SHP77 treated with DMSO at 0.1 percent for 48 hours (cell line): Measurements from ENCODE around the gene CASKIN1.
"Not testable (repeated sequence)": the region's sequence is repeated elsewhere in the genome, so short reads cannot be mapped to it uniquely, and the experiment has no call there.

Source experiments
- DNase-seq: peaks from one replicate; lab custom pipeline; 2025; lab: John Stamatoyannopoulos, UW

The CASKIN1 gene, protein sequence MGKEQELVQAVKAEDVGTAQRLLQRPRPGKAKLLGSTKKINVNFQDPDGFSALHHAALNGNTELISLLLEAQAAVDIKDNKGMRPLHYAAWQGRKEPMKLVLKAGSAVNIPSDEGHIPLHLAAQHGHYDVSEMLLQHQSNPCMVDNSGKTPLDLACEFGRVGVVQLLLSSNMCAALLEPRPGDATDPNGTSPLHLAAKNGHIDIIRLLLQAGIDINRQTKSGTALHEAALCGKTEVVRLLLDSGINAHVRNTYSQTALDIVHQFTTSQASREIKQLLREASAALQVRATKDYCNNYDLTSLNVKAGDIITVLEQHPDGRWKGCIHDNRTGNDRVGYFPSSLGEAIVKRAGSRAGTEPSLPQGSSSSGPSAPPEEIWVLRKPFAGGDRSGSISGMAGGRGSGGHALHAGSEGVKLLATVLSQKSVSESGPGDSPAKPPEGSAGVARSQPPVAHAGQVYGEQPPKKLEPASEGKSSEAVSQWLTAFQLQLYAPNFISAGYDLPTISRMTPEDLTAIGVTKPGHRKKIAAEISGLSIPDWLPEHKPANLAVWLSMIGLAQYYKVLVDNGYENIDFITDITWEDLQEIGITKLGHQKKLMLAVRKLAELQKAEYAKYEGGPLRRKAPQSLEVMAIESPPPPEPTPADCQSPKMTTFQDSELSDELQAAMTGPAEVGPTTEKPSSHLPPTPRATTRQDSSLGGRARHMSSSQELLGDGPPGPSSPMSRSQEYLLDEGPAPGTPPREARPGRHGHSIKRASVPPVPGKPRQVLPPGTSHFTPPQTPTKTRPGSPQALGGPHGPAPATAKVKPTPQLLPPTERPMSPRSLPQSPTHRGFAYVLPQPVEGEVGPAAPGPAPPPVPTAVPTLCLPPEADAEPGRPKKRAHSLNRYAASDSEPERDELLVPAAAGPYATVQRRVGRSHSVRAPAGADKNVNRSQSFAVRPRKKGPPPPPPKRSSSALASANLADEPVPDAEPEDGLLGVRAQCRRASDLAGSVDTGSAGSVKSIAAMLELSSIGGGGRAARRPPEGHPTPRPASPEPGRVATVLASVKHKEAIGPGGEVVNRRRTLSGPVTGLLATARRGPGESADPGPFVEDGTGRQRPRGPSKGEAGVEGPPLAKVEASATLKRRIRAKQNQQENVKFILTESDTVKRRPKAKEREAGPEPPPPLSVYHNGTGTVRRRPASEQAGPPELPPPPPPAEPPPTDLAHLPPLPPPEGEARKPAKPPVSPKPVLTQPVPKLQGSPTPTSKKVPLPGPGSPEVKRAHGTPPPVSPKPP (N-terminal part only)

GRCh38 chr16:2196162-2196980 is at the start of gene CASKIN1:
Gene CASKIN1, minus strand, starts transcription at chr16:2196605. Its CDS starts 173 bp downstream, at chr16:2196432.
- no peak for DNase-seq

GRCh38 chr16:2244926-2245795 is 48.8 kb upstream of the CASKIN1 start:
- no peak for DNase-seq

DNA sequence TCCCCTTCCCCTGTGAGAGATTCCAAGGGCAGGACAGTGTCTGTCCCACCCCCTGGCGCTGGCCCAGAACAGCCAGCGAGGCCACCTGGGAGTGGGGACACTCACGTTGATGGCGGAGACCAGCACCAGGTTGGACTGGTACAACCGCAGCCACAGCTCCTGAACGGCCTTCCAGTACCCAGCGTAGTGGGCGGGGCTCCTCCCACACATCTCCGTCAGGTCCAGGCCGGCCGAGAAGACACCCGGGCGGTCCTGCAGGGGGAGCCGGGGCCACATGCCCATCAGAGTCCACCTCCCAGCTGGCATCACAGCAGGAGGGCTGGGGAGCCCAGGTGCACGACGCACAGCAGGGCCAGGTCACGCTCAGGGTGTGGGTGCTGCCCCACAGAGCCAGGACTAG is 47.9 kb upstream of the CASKIN1 start:
- no peak for DNase-seq

DNA sequence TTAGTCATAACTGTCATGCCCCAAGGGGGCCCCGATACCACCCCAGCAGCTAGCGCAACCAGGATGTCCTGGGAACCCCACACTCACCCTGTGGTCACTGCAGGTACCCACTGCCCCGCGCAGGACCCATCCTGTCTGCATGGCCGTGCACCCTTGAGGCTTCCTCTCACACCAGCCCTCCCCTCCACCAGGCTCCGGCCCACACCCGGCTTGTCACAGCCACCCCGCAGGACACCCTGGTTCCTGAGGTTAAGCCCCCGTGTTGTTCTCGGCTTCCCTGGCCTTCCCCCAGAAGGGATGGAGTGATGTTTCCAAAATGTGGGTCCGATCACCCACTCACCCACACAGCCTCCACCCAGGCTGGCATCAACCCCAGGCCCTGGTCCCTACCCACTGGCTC is 47.4 kb upstream of the CASKIN1 start:
- no peak for DNase-seq

DNA sequence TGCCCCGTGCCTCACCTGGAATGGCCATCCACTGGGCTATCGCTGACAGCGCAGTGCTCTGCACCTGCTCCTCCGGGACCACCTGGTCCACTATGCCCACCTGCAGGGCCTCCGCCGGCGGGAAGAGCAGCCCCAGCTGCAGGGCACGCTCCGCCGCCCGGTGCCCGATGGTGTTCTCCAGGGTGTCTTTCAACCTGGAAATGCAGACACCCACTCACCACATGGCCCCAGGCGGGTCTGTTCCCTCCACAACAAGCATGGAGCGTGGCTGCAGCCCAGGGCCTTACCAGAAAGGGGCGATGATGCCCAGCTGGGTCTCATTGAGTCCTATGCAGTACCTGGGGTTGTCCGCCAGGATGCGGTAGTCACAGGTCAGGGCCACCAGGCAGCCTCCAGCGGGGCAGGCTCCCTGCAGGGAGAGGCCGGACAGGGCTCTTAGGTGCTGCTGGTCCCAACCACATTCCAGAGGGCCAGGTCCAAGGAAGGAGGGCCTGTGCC is 46.7 kb upstream of the CASKIN1 start:
- no peak for DNase-seq

- DNase-seq: no peak
These were observed 46.2 kb upstream of the CASKIN1 start for GRCh38 chr16:2242598-2242997.

DNA sequence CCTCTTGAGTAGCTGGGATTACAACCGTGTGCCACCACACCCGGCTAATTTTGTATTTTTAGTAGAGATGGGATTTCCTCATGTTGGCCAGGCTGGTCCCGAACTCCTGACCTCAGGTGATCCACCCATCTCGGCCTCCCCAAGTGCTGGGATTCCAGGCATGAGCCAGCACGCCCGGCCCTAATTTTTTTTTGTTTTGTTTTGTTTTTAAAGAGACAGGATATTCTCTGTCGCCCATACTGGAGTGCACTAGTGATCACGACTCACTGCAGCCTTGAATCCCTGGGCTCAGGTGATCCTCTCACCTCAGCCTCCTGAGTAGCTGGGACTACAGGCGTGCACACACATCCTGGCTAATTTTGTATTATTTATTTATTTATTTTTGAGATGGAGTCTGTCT is 43.9 kb upstream of the CASKIN1 start:
- DNase-seq: not testable (repeated sequence)

DNA sequence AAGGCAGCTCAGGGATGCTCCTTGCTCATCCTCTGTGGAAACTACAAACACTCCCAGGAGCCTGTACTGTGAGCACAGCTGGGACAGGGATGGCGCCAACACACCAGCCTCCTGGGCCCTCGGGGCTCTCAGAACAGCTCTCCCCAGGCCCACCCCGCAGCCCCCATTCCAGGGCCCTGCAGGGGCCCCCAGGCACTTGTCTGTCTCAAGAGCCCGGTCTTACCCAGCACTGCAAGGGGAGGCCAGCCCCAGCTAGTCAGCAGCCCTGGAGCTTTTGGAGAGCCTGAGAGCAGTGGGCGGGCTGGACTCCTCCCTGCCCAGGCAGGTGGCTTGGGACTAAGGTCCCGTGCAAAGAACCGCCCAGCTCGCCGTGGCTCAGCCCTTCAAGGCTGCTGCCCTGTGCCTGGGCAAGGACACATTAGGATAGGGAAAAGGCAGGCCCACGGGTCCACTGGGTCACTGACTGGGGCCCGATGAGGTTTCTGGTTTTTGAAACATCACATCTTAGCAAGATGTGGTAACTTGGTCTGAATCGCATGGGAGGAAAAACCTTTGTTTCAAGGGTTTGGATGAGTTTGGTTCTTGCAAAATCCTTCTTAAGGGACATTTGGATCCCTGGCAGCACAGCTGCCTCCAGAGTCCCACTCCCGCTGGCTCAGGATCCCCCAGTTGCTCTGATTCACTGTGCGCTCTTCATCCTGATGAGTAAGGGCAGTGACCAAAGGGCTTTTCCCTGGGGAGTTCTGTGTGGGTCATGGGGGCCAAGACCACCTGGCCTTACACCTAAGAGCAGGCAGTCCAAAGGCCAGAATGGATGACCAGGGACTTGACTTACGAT is 42.7 kb upstream of the CASKIN1 start:
- no peak for DNase-seq

DNA sequence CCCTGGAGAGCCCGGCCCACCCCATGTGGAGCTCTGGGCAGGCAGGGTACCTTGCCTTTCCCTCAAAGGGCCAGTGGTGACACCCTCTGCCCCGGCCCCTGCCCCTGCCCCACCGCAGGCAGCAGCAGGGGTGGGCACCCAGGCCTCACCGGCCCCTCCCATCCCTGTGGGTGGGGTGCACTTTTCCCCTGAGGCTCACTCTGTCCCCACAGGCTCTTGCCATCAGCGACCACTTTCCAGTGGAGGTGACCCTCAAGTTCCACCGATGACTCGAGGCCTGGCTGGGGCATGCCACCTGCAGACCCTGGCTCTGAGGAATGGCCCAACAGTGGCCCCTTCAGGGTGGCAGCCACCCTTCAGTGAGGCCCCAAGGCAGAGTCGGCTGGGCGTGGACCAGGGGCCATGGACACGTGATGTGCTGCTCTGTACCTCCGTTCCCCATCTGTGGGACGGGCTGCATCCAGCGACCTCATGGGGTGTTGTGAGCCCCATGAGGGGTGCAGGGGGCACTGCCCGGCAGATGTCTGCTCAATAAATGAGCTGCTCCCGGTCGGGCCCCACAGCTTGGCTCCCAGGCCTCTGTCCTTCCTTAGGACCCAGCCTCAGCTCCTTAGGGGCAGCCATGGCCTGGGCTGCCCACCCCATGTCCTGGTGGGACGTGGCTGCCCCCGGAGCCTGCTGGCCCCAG is 41.9 kb upstream of the CASKIN1 start:
- no peak for DNase-seq

DNA sequence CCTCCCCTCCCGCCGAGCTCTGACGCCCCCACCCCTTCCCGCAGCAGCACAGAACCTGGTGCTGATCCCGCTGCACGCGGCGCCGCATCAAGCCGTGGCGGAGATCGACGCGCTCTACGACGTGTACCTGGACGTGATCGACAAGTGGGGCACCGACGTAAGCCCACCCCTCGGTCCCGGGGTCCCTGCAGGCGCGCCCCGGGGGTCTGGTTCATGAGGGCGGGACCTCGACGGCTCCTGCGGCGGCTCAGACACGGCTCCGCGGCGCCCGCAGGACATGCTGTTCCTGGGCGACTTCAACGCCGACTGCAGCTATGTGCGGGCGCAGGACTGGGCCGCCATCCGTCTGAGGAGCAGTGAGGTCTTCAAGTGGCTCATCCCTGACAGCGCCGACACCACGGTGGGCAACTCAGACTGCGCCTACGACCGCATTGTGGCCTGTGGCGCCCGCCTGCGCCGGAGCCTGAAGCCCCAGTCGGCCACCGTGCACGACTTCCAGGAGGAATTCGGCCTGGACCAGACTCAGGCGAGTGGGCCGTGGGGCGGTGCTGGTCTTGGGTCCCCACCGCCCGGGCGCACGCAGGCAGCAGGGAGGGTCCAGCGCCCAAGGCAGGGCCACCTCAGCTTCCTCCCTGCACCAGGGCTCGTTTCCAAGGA is 41.2 kb upstream of the CASKIN1 start:
- DNase-seq: no peak

DNA sequence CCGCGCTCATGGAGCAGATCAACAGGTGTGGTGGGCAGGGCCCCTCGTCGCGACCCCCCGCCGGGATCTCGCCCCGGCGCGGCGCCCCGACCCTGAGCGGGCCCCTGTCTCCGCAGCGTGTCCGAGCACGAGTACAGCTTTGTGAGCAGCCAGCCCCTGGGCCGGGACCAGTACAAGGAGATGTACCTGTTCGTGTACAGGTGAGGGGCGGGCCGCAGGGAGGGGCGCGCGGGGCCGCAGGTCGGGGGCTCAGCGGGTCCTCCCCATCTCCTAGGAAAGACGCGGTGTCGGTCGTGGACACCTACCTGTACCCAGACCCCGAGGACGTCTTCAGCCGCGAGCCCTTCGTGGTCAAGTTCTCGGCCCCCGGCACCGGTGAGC is 40.7 kb upstream of the CASKIN1 start:
- DNase-seq: no peak

DNA sequence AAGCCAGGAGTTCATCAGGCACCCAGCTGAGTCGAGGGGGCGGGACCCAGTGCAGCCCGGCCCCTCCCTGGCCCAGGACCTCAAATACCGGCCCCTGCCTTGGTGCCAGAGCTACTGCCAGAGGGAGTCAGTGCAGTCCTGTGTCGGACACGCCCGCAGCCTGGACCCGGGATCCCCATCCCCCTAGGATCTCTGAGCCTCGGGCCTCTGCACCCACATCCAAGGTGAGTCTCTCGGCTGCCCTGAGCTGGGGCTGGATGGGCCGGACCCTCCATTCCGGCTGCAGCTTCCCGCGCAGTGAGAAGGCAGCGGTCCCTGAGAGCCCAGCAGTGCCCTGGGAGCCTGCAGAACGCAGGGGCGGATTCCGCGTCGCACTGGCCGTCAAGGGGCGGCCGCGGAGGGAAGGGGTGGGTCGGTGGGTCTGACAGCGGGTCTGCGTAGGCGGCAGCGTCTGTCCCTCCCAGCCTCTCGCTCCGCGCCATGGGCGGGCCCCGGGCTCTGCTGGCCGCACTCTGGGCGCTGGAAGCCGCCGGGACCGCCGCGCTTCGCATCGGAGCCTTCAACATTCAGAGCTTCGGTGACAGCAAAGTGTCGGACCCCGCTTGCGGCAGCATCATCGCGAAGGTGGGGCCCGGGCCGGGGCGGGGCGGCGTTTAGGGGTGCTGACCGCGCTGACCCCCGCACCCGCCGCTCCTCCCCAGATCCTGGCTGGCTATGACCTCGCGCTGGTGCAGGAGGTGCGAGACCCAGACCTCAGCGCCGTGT is 40.1 kb upstream of the CASKIN1 start, which contains the start of gene DNASE1L2:
Gene DNASE1L2 (plus strand): TSS at position 108 of the 765 bp plus-strand sequence. CDS start 373 bp downstream, at position 481.
- no peak for DNase-seq

DNA sequence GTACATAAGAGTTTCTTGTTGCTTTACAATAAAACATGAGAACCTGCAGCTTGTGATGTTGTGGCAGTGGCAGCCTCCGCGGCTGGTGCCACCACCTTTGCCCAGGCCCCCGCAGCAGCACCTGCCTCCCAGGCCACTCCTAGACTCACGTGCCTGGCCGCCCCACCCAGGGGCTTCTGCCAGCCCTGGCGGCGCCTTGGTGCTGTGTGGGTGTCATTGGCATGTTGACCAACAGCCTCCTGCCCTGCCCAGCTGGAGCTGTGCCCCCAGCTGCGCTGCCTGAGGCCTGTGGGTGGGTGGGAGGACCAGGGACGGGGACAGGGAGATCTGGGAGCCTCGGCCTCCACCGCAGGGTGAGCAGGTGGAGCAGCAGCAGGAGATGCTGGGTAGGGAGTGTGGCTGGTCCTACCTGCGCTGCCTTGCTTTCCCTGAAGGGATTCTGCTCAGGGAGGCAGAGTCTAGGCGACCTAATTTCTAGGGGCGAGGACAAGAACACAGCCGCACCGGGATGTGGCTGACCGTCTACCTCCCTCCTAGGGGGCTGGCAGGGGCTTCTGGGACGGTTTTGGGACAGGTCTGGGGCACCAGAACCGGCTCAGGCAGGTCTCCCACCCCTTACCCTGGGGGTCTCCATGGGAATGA is 39.4 kb upstream of the CASKIN1 start:
- no peak for DNase-seq

GRCh38 chr16:2235234-2235651 is 38.8 kb upstream of the CASKIN1 start:
- no peak for DNase-seq

GRCh38 chr16:2234813-2235170 is 38.4 kb upstream of the CASKIN1 start:
- DNase-seq: no peak

DNA sequence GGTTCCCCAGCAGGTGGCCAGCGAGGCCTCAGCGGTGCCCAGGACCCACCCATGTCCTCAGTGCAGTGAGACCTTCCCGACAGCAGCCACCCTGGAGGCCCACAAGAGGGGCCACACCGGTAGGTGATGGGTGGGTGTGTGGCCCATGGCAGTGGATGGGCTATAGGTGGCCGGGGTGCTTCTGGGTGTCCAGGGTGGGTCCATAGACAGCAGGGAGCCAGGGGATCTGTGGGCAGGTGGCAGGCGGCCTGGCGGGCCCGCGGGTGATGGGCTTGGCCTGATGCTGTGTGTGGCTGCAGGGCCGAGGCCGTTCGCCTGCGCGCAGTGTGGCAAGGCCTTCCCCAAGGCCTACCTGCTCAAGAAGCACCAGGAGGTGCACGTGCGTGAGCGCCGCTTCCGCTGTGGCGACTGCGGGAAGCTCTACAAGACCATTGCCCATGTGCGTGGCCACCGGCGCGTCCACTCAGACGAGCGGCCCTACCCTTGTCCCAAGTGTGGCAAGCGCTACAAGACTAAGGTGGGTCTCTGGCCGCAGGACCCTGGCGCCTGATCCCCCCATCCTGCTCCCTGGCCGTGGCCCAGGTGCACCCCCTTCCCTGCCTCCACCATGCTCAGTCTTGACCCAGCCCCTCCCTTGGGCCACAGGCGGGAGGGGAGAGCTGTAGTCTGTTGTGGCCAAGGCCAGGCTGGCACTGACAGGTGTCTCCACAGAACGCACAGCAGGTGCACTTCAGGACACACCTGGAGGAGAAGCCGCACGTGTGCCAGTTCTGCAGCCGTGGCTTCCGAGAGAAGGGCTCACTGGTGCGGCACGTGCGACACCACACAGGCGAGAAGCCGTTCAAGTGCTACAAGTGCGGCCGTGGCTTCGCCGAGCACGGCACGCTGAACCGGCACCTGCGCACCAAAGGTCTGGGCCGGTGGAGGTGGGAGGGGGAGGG is 37.7 kb upstream of the CASKIN1 start:
- DNase-seq: no peak
